HCT116 (cell line): ENCODE measurements around the gene RBM20. TPM values are rescaled to one million over a fixed set of nuclear protein-coding genes. Genes with fewer than 3 reads are reported as not detected.

Experiments used
- ATAC-seq: fragments of 200-7000 bp; cut with Tn5 transposase; 2 replicates; pipeline ENCODE4 v1.9.1; 2020; ENCODE audit warnings: mild to moderate bottlenecking, moderate library complexity
- BruUV-seq: library from RNA; stranded (reverse); fragments of 400-500 nt; replicated peaks from 2 replicates; lab custom pipeline; 2021; lab: Mats Ljungman, UMichigan
- CTCF ChIA-PET: fragments of 300-600 bp; sonication (Branson Sonifier 250); formaldehyde crosslinking; loops from one replicate; lab custom pipeline; 2021; ENCODE audit warnings: antibody characterized with exemption; lab: Charles Lee
- POLR2A ChIA-PET: fragments of 300-600, 350-600 bp; sonication (Branson Sonifier 250); formaldehyde crosslinking; loops from one replicate; lab custom pipeline; 2021; ENCODE audit warnings: antibody characterized with exemption; lab: Charles Lee
- RAD21 ChIA-PET, 2 experiments: fragments of 300-600 bp; sonication (Branson Sonifier 250); formaldehyde crosslinking; loops; one replicate each; lab custom pipeline; 2023; ENCODE audit warnings: low total read pairs in 2 of 2; ENCODE audit not compliant: uncharacterized antibody in 2 of 2, unreplicated experiment in 2 of 2, low non-redundant PET in 1 of 2; lab: Charles Lee
- DNase-seq: peaks from one replicate; pipeline ENCODE4 v3.0.0-alpha.2; 2010; ENCODE audit warnings: low read depth, low spot score
- H2AFZ ChIP-seq: fragments of 200-600 bp; shearing (Covaris generic), sonication (generic); 2 replicates; pipeline ENCODE4 v1.6.1; 2017; ENCODE audit warnings: low read depth, mixed run types, mixed read lengths, antibody characterized with exemption, low read length; ENCODE audit not compliant: poor library complexity, severe bottlenecking
- H3K27ac ChIP-seq: 2 replicates; pipeline ENCODE4 v1.5.1; 2012; ENCODE audit warnings: low read depth, low read length
- H3K27me3 ChIP-seq: fragments of 200-600 bp; sonication (generic); 2 replicates; pipeline ENCODE4 v1.6.1; 2016; ENCODE audit warnings: mixed run types, low read length, mixed read lengths; ENCODE audit not compliant: insufficient read depth
- H3K36me3 ChIP-seq, 2 experiments: fragments of 200-500 bp in 1 of 2; fragments of 200-600 bp in 1 of 2; sonication (Bioruptor generic) in 1 of 2; sonication (generic) in 1 of 2; 2 replicates each; pipeline versions ENCODE4 v1.5.1 to v1.6.1; 2014 to 2016; ENCODE audit warnings: low read length in 2 of 2, inconsistent platforms in 1 of 2, mixed read lengths in 1 of 2, mixed run types in 1 of 2; ENCODE audit not compliant: insufficient read depth in 2 of 2, control insufficient read depth in 1 of 2
- H3K4me1 ChIP-seq, 2 experiments: fragments of 200-600 bp in 1 of 2; sonication (generic) in 1 of 2; 2 replicates each; pipeline versions ENCODE4 v1.5.1 to v1.6.1; 2012 to 2017; ENCODE audit warnings: low read length in 2 of 2, inconsistent platforms in 1 of 2, mild to moderate bottlenecking in 1 of 2, mixed read lengths in 1 of 2, mixed run types in 1 of 2, moderate library complexity in 1 of 2; ENCODE audit not compliant: insufficient read depth in 2 of 2, control insufficient read depth in 1 of 2
- H3K4me2 ChIP-seq: fragments of 200-600 bp; sonication (generic); 2 replicates; pipeline ENCODE4 v1.6.1; 2017; ENCODE audit warnings: mixed run types, low read length, mixed read lengths
- H3K4me3 ChIP-seq, 2 experiments: fragments of 200-600 bp in 1 of 2; sonication (generic) in 1 of 2; replicated peaks in 1 of 2; 2 replicates each; pipeline ENCODE4 v1.5.1; 2011 to 2016; ENCODE audit warnings: low read length in 2 of 2, control low read depth in 1 of 2, low read depth in 1 of 2, mild to moderate bottlenecking in 1 of 2, mixed read lengths in 1 of 2, mixed run types in 1 of 2
- H3K79me2 ChIP-seq: fragments of 200-600 bp; sonication (generic); 2 replicates; pipeline ENCODE4 v1.6.1; 2017; ENCODE audit warnings: mild to moderate bottlenecking, mixed run types, low read length, moderate library complexity, mixed read lengths; ENCODE audit not compliant: insufficient read depth
- H3K9ac ChIP-seq: fragments of 200-600 bp; sonication (generic); 2 replicates; pipeline ENCODE4 v1.6.1; 2016; ENCODE audit warnings: low read length, mixed read lengths
- H3K9me2 ChIP-seq: fragments of 200-600 bp; sonication (generic), shearing (Covaris generic); 2 replicates; pipeline ENCODE4 v1.6.1; 2017; ENCODE audit warnings: mixed run types, mild to moderate bottlenecking, moderate library complexity; ENCODE audit not compliant: insufficient read depth
- H3K9me3 ChIP-seq, 2 experiments: fragments of 200-500 bp in 1 of 2; fragments of 200-600 bp in 1 of 2; sonication (Bioruptor generic) in 1 of 2; sonication (generic) in 1 of 2; 2 replicates each; pipeline ENCODE4 v1.6.1; 2014 to 2017; ENCODE audit warnings: low read length in 2 of 2, mixed read lengths in 2 of 2, inconsistent platforms in 1 of 2, low read depth in 1 of 2, mild to moderate bottlenecking in 1 of 2, mixed run types in 1 of 2, moderate library complexity in 1 of 2; ENCODE audit not compliant: control insufficient read depth in 1 of 2, insufficient read depth in 1 of 2
- H4K20me1 ChIP-seq: fragments of 200-600 bp; sonication (generic), shearing (Covaris generic); 2 replicates; pipeline ENCODE4 v1.6.1; 2017; ENCODE audit warnings: mixed run types, mild to moderate bottlenecking, moderate library complexity; ENCODE audit not compliant: insufficient read depth
- ATF3 ChIP-seq: IDR thresholded peaks from 2 replicates; pipeline ENCODE4 v1.6.1; 2012
- CBX3 ChIP-seq: IDR thresholded peaks from 2 replicates; pipeline ENCODE4 v1.6.1; 2012; ENCODE audit warnings: low read depth
- CEBPB ChIP-seq: IDR thresholded peaks from 2 replicates; pipeline ENCODE4 v1.6.1; 2012; ENCODE audit warnings: low read depth
- CTCF ChIP-seq, 3 experiments: fragments of 200-600 bp in 1 of 3; sonication (generic) in 1 of 3; IDR thresholded peaks in 2 of 3; conservative IDR thresholded peaks in 1 of 3; 2 replicates each; pipeline ENCODE4 v1.5.1; 2012 to 2017; ENCODE audit warnings: low read depth in 2 of 3, low read length in 2 of 3, antibody characterized with exemption in 1 of 3, borderline replicate concordance in 1 of 3, control low read depth in 1 of 3, mild to moderate bottlenecking in 1 of 3, mixed read lengths in 1 of 3, mixed run types in 1 of 3, moderate library complexity in 1 of 3; ENCODE audit not compliant: insufficient read depth in 1 of 3
- EGR1 ChIP-seq: IDR thresholded peaks from 2 replicates; pipeline ENCODE4 v1.6.1; 2012; ENCODE audit warnings: low read depth
- ELF1 ChIP-seq: IDR thresholded peaks from 2 replicates; pipeline ENCODE4 v1.6.1; 2012; ENCODE audit warnings: low read depth, borderline replicate concordance
- EZH2phosphoT487 ChIP-seq: fragments of 200-600 bp; IDR thresholded peaks from 2 replicates; pipeline ENCODE4 v1.6.1; 2018; ENCODE audit warnings: antibody characterized with exemption, borderline replicate concordance
- JUND ChIP-seq: IDR thresholded peaks from 2 replicates; pipeline ENCODE4 v1.6.1; 2012
- MAX ChIP-seq: IDR thresholded peaks from 2 replicates; pipeline ENCODE4 v1.6.1; 2012
- POLR2A ChIP-seq: IDR thresholded peaks from 2 replicates; pipeline ENCODE4 v1.7.0; 2011; ENCODE audit warnings: borderline replicate concordance; ENCODE audit not compliant: insufficient read depth, insufficient read length; ENCODE audit errors: extremely low read depth
- POLR2AphosphoS5 ChIP-seq: IDR thresholded peaks from 2 replicates; pipeline ENCODE4 v1.6.1; 2011; ENCODE audit warnings: mild to moderate bottlenecking, low read depth, low read length, moderate library complexity
- SRF ChIP-seq: IDR thresholded peaks from 2 replicates; pipeline ENCODE4 v1.6.1; 2012; ENCODE audit warnings: low read depth
- TCF7L2 ChIP-seq: IDR thresholded peaks from 2 replicates; pipeline ENCODE4 v1.7.0; 2011; ENCODE audit warnings: borderline replicate concordance, inconsistent platforms; ENCODE audit not compliant: insufficient read depth, insufficient read length; ENCODE audit errors: extremely low read depth
- YY1 ChIP-seq: IDR thresholded peaks from 2 replicates; pipeline ENCODE4 v1.6.1; 2011; ENCODE audit warnings: low read length, low read depth, moderate library complexity, mild to moderate bottlenecking; ENCODE audit not compliant: insufficient replicate concordance; ENCODE audit errors: extremely low read depth
- ZFX ChIP-seq: fragments of 450-650 bp; IDR thresholded peaks from 2 replicates; pipeline ENCODE4 v1.6.1; 2017
- ZNF274 ChIP-seq: fragments of 200-500 bp; sonication (Bioruptor generic); IDR thresholded peaks from 2 replicates; pipeline ENCODE4 v1.6.1; 2014; ENCODE audit warnings: mild to moderate bottlenecking, low read depth, low read length, inconsistent platforms
- intact Hi-C: fragments of 100-400 bp; cut with micrococcal nuclease; formaldehyde crosslinking; loops from 2 replicates; pipeline ENCODE4 v1.10.0; 2022
- total RNA-seq: library from RNA; stranded (reverse); gene quantifications from one replicate; pipeline ENCODE4 v1.2.1, GENCODE V29; 2021; ENCODE audit not compliant: unreplicated experiment

The RBM20 gene
- total RNA-seq, 1 experiment from 2014 or later: 2.0 TPM

- TF ChIP-seq ELF1: no peak
- TF ChIP-seq ATF3: no peak
- no peak for TF ChIP-seq POLR2A
- no peak for TF ChIP-seq CTCF (IDR thresholded peaks at IDR 0.05 in 2 of 3, conservative IDR thresholded peaks at IDR 0.05 in 1 of 3; ENCODE audit: borderline replicate concordance in 1 of 3, insufficient read depth in 1 of 3, low read depth in 2 of 3, low read length in 2 of 3)
- TF ChIP-seq EGR1: no peak
- no peak for TF ChIP-seq EZH2phosphoT487
- no peak for TF ChIP-seq SRF
- no peak for TF ChIP-seq MAX
- TF ChIP-seq JUND: no peak
These were observed 50.8 kb downstream of the RBM20 start (continued) for GRCh38 chr10:110694820-110695538.

GRCh38 chr10:110695539-110695886 lies 51.4 kb downstream of the RBM20 start:
- no peak for ATAC-seq
- Histone ChIP-seq H3K9me3 (peaks cover 0 to 7% of the 10 kb centered on the region in 2 experiments; a peak in 1 of 4 replicates), H3K27ac (no peak overlapping the region), H3K79me2 (no peaks in the 10 kb centered on the region), H3K36me3 (no peaks in the 10 kb centered on the region), H3K4me2 (no peak overlapping the region), H3K4me1 (no peaks in the 10 kb centered on the region), H4K20me1 (no peaks in the 10 kb centered on the region), H3K27me3 (no peaks in the 10 kb centered on the region), H3K4me3 (no peak overlapping the region), H3K9me2 (no peaks in the 10 kb centered on the region), H3K9ac (no peak overlapping the region), H2AFZ (no peak overlapping the region)
- DNase-seq: no peak
- ChIA-PET POLR2A (no interaction called here), CTCF (no interaction called here), RAD21 (no interaction called here)
- no TSS peak for BruUV-seq
- intact Hi-C loops: no loop called here
- TF ChIP-seq EZH2phosphoT487 (no peak), JUND (no peak), SRF (no peak), MAX (no peak), TCF7L2 (no peak), YY1 (no peak), POLR2AphosphoS5 (no peak), ZFX (no peak), ELF1 (no peak), ATF3 (no peak), EGR1 (no peak), CTCF (IDR thresholded peaks at IDR 0.05 in 2 of 3, conservative IDR thresholded peaks at IDR 0.05 in 1 of 3; ENCODE audit: borderline replicate concordance in 1 of 3, insufficient read depth in 1 of 3, low read depth in 2 of 3, low read length in 2 of 3) (no peak), CBX3 (no peak), ZNF274 (no peak), CEBPB (no peak)
